ENCODE results near the gene SMAD6.

DNA sequence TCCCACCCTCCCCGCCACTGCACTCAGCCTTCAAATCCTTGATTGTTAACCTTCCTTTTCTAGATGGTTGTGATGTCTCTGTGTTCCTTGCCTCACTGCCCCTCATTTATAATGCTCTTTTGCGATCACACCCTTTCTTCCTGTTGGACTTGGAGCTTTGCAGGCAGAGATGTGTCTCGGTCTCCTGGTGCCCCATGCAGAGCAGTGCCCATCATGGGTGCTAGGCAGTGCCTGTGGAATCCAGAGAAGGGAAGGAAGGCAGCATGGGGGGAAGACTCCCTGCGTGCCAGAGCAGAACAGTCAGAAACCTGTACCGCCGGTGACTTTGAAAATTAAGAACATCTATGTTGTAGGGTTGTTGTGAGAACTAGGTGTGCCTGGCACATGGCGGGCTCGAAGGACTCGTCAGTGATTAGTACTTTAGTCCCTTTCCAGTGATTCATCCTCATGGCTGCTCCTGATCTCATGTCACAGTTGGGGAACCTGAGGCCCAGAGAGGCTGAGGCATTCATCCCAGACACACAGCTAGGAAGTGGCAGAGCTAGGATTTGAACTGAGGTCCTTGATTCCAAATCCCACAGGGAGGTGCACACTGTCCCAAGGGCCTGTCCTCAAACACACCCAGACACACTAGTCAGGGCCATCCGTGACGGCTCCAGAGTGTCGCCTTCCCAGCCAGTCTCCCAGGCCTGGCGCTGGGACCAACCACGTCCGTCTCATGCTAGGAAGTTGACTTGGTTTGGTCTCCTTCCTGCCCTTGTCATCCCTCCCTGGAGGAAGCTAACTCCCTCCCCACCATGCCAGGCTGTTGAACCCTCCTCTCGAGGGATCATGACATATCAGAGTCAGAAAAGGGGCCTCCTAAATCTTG lies 58.3 kb downstream of the SMAD6 start:
- TF ChIP-seq, protein P1, sequence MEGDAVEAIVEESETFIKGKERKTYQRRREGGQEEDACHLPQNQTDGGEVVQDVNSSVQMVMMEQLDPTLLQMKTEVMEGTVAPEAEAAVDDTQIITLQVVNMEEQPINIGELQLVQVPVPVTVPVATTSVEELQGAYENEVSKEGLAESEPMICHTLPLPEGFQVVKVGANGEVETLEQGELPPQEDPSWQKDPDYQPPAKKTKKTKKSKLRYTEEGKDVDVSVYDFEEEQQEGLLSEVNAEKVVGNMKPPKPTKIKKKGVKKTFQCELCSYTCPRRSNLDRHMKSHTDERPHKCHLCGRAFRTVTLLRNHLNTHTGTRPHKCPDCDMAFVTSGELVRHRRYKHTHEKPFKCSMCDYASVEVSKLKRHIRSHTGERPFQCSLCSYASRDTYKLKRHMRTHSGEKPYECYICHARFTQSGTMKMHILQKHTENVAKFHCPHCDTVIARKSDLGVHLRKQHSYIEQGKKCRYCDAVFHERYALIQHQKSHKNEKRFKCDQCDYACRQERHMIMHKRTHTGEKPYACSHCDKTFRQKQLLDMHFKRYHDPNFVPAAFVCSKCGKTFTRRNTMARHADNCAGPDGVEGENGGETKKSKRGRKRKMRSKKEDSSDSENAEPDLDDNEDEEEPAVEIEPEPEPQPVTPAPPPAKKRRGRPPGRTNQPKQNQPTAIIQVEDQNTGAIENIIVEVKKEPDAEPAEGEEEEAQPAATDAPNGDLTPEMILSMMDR (IDR thresholded peaks at IDR 0.05): no peak
- no peak for TF ChIP-seq POLR2A (IDR thresholded peaks at IDR 0.05)
- TF ChIP-seq EP300 (IDR thresholded peaks at IDR 0.05): no peak
